Lung (tissue), 12 donors: ENCODE results near the gene ADAMTS20. TPM values are rescaled to one million over a fixed set of nuclear protein-coding genes. Genes with fewer than 3 reads are reported as not detected.

Source experiments
- ATAC-seq: fragments of 200-7000 bp; cut with Tn5 transposase; one replicate; pipeline ENCODE4 v1.9.1; 2020; ENCODE audit warnings: moderate number of reproducible peaks; ENCODE audit not compliant: insufficient read depth, low FRiP score
- DNase-seq, 3 donors: peaks; one replicate each; pipeline ENCODE4 v3.0.0-alpha.2; 2013 to 2017
- H3K27ac ChIP-seq, 2 donors: one replicate each; pipeline ENCODE4 v1.5.1; 2013; ENCODE audit warnings: mild to moderate bottlenecking in 2 of 2, moderate library complexity in 2 of 2, control low read depth in 1 of 2, inconsistent platforms in 1 of 2, low read depth in 1 of 2, low read length in 1 of 2
- H3K27me3 ChIP-seq, 3 donors: one replicate each; pipeline ENCODE4 v1.5.1; 2013; ENCODE audit warnings: low read length in 2 of 3; ENCODE audit not compliant: control insufficient read depth in 3 of 3, insufficient read depth in 3 of 3
- H3K36me3 ChIP-seq, 4 donors: one replicate each; pipeline ENCODE4 v1.5.1; 2013; ENCODE audit warnings: low read length in 4 of 4, mild to moderate bottlenecking in 1 of 4, moderate library complexity in 1 of 4; ENCODE audit not compliant: control insufficient read depth in 4 of 4, insufficient read depth in 4 of 4
- H3K4me1 ChIP-seq, 5 donors: one replicate each; pipeline ENCODE4 v1.5.1; 2013; ENCODE audit warnings: low read length in 5 of 5, mild to moderate bottlenecking in 2 of 5, moderate library complexity in 1 of 5; ENCODE audit not compliant: control insufficient read depth in 5 of 5, insufficient read depth in 5 of 5
- H3K4me3 ChIP-seq: one replicate; pipeline ENCODE4 v1.5.1; 2013; ENCODE audit warnings: mild to moderate bottlenecking, control low read depth, moderate library complexity
- H3K9ac ChIP-seq, 2 donors: one replicate each; pipeline ENCODE4 v1.5.1; 2013; ENCODE audit warnings: low read length in 2 of 2, control low read depth in 1 of 2; ENCODE audit not compliant: insufficient read depth in 1 of 2
- H3K9me3 ChIP-seq, 4 donors: one replicate each; pipeline ENCODE4 v1.5.1; 2013; ENCODE audit warnings: low read length in 3 of 4, mild to moderate bottlenecking in 1 of 4, moderate library complexity in 1 of 4; ENCODE audit not compliant: control insufficient read depth in 4 of 4, insufficient read depth in 3 of 4
- CTCF ChIP-seq: IDR thresholded peaks from 2 replicates; pipeline ENCODE4 v1.5.1; 2012; ENCODE audit warnings: mild to moderate bottlenecking; ENCODE audit errors: control extremely low read depth, extremely low read depth
- WGBS, 2 donors: extraction: QIAGEN DNeasy Blood & Tissue Kit; methylation state at CpG; one replicate each; pipeline ENCODE4 v1.1.7; 2013; 5-methylcytosine and 5-hydroxymethylcytosine counted together
- polyA plus RNA-seq, 2 donors: library from polyadenylated mRNA; stranded (reverse); fragments of 200-250 nt; gene quantifications; one replicate each; pipeline ENCODE4 v1.2.1, GENCODE V29; 2013
- total RNA-seq, 2 donors: library from RNA; depleted of rRNA in 1 of 2; stranded (reverse); fragments of >200 nt in 1 of 2; gene quantifications; one replicate each; pipeline ENCODE4 v1.2.1, GENCODE V29; 2014 to 2021
- donor health status: control.
- donor health status: control.
- donor health status: Bipolar disorder and iron deficiency.
- donor health status: healthy.
- donor health status: DM: yes; HTN: yes; CAD: no.

ADAMTS20 gene
- total and polyA plus RNA-seq, 4 donors, result not detected

DNA sequence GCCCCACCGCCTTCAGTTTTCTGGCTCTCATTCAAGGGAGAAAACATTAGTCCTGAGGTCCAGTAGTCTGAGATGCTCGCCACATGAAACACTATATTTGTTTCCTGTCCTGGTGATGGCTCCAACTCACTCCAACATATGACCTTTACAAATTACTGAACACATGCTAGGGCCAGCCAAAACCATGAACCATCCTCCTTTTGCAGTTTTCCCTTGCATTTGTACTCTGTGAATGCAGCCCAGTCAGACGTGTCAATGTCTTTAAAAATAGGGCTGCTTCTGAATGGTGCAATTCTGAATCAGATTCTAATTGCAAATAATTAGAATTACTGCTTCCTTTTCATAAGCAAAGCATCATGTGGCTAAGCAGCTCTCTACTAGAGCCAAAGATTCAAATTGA, 36.0 kb downstream of the ADAMTS20 start:
- no peak overlapping the region for H3K4me3 ChIP-seq
- ATAC-seq (no peak), DNase-seq (no peak)
- H3K27ac ChIP-seq, result no peak overlapping the region
- no peaks in the 10 kb centered on the region for H3K27me3 ChIP-seq
- TF ChIP-seq CTCF, result no peak
- H3K9me3 ChIP-seq, result peaks cover 0 to 4% (median 0%) of the 10 kb centered on the region in 4 donors
- H3K4me1 ChIP-seq, result no peaks in the 10 kb centered on the region
- 69 to 77% methylated on average over 3 of the region's 3 CpGs for WGBS, 2 donors
- H3K36me3 ChIP-seq, result no peaks in the 10 kb centered on the region
- H3K9ac ChIP-seq, result no peak overlapping the region

- Histone ChIP-seq H3K9me3 (no peaks in the 10 kb centered on the region), H3K27me3 (no peaks in the 10 kb centered on the region), H3K4me3 (no peak overlapping the region), H3K36me3 (no peaks in the 10 kb centered on the region), H3K9ac (no peak overlapping the region), H3K27ac (no peak overlapping the region), H3K4me1 (no peaks in the 10 kb centered on the region)
- WGBS, 2 donors, result 63 to 64% methylated on average over 2 of the region's 2 CpGs
- ATAC-seq (no peak), DNase-seq (peak in 2 of 3 donors; percentile 31 to 49)
- no peak for TF ChIP-seq CTCF
Observed at GRCh38 chr12:43501703-43502102, 50.3 kb downstream of the ADAMTS20 start.

GRCh38 chr12:43493261-43493797, 58.7 kb downstream of the ADAMTS20 start:
- TF ChIP-seq CTCF, result no peak
- Histone ChIP-seq H3K4me3 (no peak overlapping the region), H3K27ac (no peak overlapping the region), H3K27me3 (no peaks in the 10 kb centered on the region), H3K9ac (no peak overlapping the region), H3K9me3 (no peaks in the 10 kb centered on the region), H3K4me1 (no peaks in the 10 kb centered on the region), H3K36me3 (no peaks in the 10 kb centered on the region)
- DNase-seq, result no peak
- no peak for ATAC-seq
- 86 to 94% methylated on average over 2 of the region's 2 CpGs for WGBS, 2 donors
